Fibroblast of lung (primary cell): Measurements from ENCODE around the gene KRT25. TPM values are rescaled to one million over a fixed set of nuclear protein-coding genes. Genes with fewer than 3 reads are reported as not detected.

Experiments used
- DNase-seq, 2 donors: peaks; one replicate each; pipeline versions ENCODE4 v3.0.0 to v3.0.0-alpha.2; 2010; ENCODE audit warnings: low read depth in 2 of 2
- H2AFZ ChIP-seq: 2 replicates; pipeline ENCODE4 v1.5.1; 2012; ENCODE audit warnings: low read length, control low read depth, inconsistent platforms
- H3K27ac ChIP-seq: 2 replicates; pipeline ENCODE4 v1.5.1; 2011; ENCODE audit warnings: low read length, control low read depth; ENCODE audit not compliant: insufficient read depth
- H3K27me3 ChIP-seq: 2 replicates; pipeline ENCODE4 v1.5.1; 2011; ENCODE audit warnings: mild to moderate bottlenecking, low read length; ENCODE audit not compliant: control insufficient read depth, insufficient read depth
- H3K36me3 ChIP-seq: 2 replicates; pipeline ENCODE4 v1.5.1; 2011; ENCODE audit warnings: low read length; ENCODE audit not compliant: control insufficient read depth, insufficient read depth
- H3K4me1 ChIP-seq: 2 replicates; pipeline ENCODE4 v1.5.1; 2011; ENCODE audit warnings: low read length; ENCODE audit not compliant: control insufficient read depth, insufficient read depth; ENCODE audit errors: extremely low read depth
- H3K4me2 ChIP-seq: 2 replicates; pipeline ENCODE4 v1.5.1; 2011; ENCODE audit warnings: low read length, control low read depth; ENCODE audit not compliant: insufficient read depth; ENCODE audit errors: extremely low read depth
- H3K4me3 ChIP-seq, 4 experiments: fragments of 200-600 bp in 1 of 4; sonication (generic) in 1 of 4; replicated peaks in 1 of 4; 2 replicates each; pipeline ENCODE4 v1.5.1; 2011 to 2016; ENCODE audit warnings: low read length in 4 of 4, low read depth in 3 of 4, mild to moderate bottlenecking in 3 of 4, control low read depth in 2 of 4, inconsistent platforms in 1 of 4, mixed read lengths in 1 of 4; ENCODE audit not compliant: insufficient read depth in 1 of 4; ENCODE audit errors: control extremely low read depth in 1 of 4
- H3K79me2 ChIP-seq: 2 replicates; pipeline ENCODE4 v1.5.1; 2012; ENCODE audit warnings: mild to moderate bottlenecking, low read length, inconsistent platforms; ENCODE audit not compliant: control insufficient read depth, insufficient read depth
- H3K9ac ChIP-seq: 2 replicates; pipeline ENCODE4 v1.5.1; 2011; ENCODE audit warnings: mild to moderate bottlenecking, low read length, control low read depth; ENCODE audit not compliant: insufficient read depth
- H3K9me3 ChIP-seq: 2 replicates; pipeline ENCODE4 v1.5.1; 2012; ENCODE audit warnings: low read depth, low read length; ENCODE audit not compliant: control insufficient read depth, insufficient read depth
- H4K20me1 ChIP-seq: 2 replicates; pipeline ENCODE4 v1.5.1; 2011; ENCODE audit warnings: low read length; ENCODE audit not compliant: control insufficient read depth, insufficient read depth; ENCODE audit errors: extremely low read depth
- CTCF ChIP-seq, 2 donors: IDR thresholded peaks in 1 of 2; conservative IDR thresholded peaks in 1 of 2; 1 replicate in 1 of 2; 2 replicates in 1 of 2; pipeline ENCODE4 v1.5.1; 2011 to 2012; ENCODE audit warnings: low read length in 2 of 2, control low read depth in 1 of 2, inconsistent platforms in 1 of 2, low read depth in 1 of 2, mild to moderate bottlenecking in 1 of 2
- EZH2 ChIP-seq: IDR thresholded peaks from 2 replicates; pipeline ENCODE4 v1.5.1; 2012; ENCODE audit warnings: low read length, control low read depth, mild to moderate bottlenecking; ENCODE audit errors: missing control alignments
- polyA plus RNA-seq, 2 donors: library from polyadenylated mRNA; depleted of rRNA in 1 of 2; stranded (reverse) in 1 of 2; unstranded in 1 of 2; fragments of >200 nt; gene quantifications; 2 replicates each; pipeline ENCODE4 v1.2.1, GENCODE V29; 2011 to 2012; ENCODE audit warnings: missing spikeins in 1 of 2
- total RNA-seq: library from RNA; depleted of rRNA; stranded (reverse); fragments of >200 nt; gene quantifications from 2 replicates; pipeline ENCODE4 v1.2.1, GENCODE V29; 2014

The KRT25 gene
- total and polyA plus RNA-seq, 2 donors (not counting 1 experiment from before 2014, with no cell fraction given) = not detected

GRCh38 chr17:40730970-40731369 lies 24.2 kb downstream of the KRT25 start:
- Histone ChIP-seq H2AFZ (no peak overlapping the region), H3K36me3 (no peaks in the 10 kb centered on the region), H3K9me3 (no peaks in the 10 kb centered on the region), H3K27me3 (no peaks in the 10 kb centered on the region), H3K4me3 (no peak overlapping the region), H3K4me1 (no peaks in the 10 kb centered on the region), H3K79me2 (no peaks in the 10 kb centered on the region), H3K27ac (no peak overlapping the region), H3K9ac (no peak overlapping the region), H3K4me2 (no peak overlapping the region), H4K20me1 (no peaks in the 10 kb centered on the region)
- no peak for DNase-seq
- no peak for TF ChIP-seq CTCF (conservative IDR thresholded peaks at IDR 0.05 in 1 of 2, IDR thresholded peaks at IDR 0.05 in 1 of 2; ENCODE audit: low read depth in 1 of 2, low read length in 2 of 2)
- no peak for TF ChIP-seq EZH2

GRCh38 chr17:40727447-40728231 lies 27.5 kb downstream of the KRT25 start:
- H3K27ac ChIP-seq = no peak overlapping the region
- peak; percentile 42 to 78 for DNase-seq

GRCh38 chr17:40726919-40727318 lies 28.2 kb downstream of the KRT25 start:
- no peaks in the 10 kb centered on the region for H4K20me1 ChIP-seq
- TF ChIP-seq CTCF (conservative IDR thresholded peaks at IDR 0.05 in 1 of 2, IDR thresholded peaks at IDR 0.05 in 1 of 2; ENCODE audit: low read depth in 1 of 2, low read length in 2 of 2) = peak; percentile 17 to 41
- no peak for TF ChIP-seq EZH2
- no peaks in the 10 kb centered on the region for H3K36me3 ChIP-seq
- H3K4me3 ChIP-seq = no peak overlapping the region
- no peak overlapping the region for H3K27ac ChIP-seq
- no peaks in the 10 kb centered on the region for H3K79me2 ChIP-seq
- DNase-seq = peak; percentile 6 to 21
- H3K4me1 ChIP-seq = no peaks in the 10 kb centered on the region
- H3K9ac ChIP-seq = no peak overlapping the region
- no peak overlapping the region for H3K4me2 ChIP-seq
- peaks cover 3% of the 10 kb centered on the region for H3K27me3 ChIP-seq
- no peaks in the 10 kb centered on the region for H3K9me3 ChIP-seq
- H2AFZ ChIP-seq = no peak overlapping the region

More at GRCh38 chr17:40727447-40728231, 27.5 kb downstream of the KRT25 start:
- no peak overlapping the region for H3K4me3 ChIP-seq
- H3K4me1 ChIP-seq = no peaks in the 10 kb centered on the region
- no peak overlapping the region for H3K9ac ChIP-seq
- no peaks in the 10 kb centered on the region for H4K20me1 ChIP-seq
- peaks cover 3% of the 10 kb centered on the region for H3K27me3 ChIP-seq
- TF ChIP-seq EZH2 = no peak
- TF ChIP-seq CTCF (conservative IDR thresholded peaks at IDR 0.05 in 1 of 2, IDR thresholded peaks at IDR 0.05 in 1 of 2; ENCODE audit: low read depth in 1 of 2, low read length in 2 of 2) = no peak
- H3K9me3 ChIP-seq = no peaks in the 10 kb centered on the region
- no peak overlapping the region for H2AFZ ChIP-seq
- H3K4me2 ChIP-seq = no peak overlapping the region
- no peaks in the 10 kb centered on the region for H3K36me3 ChIP-seq
- H3K79me2 ChIP-seq = no peaks in the 10 kb centered on the region
